H1 (cell line): Measurements from ENCODE around the gene ADAD2. TPM values are rescaled to one million over a fixed set of nuclear protein-coding genes. Genes with fewer than 3 reads are reported as not detected.

Experiments used
- CTCF ChIA-PET: fragments of 300-600 bp; sonication (Branson Sonifier 250); formaldehyde crosslinking; loops from one replicate; lab custom pipeline; 2021; ENCODE audit not compliant: partially characterized antibody; lab: Charles Lee
- POLR2A ChIA-PET: fragments of 300-600 bp; sonication (Branson Sonifier 250); formaldehyde crosslinking; loops from one replicate; lab custom pipeline; 2021; ENCODE audit warnings: inconsistent platforms; ENCODE audit not compliant: partially characterized antibody; lab: Charles Lee
- DNase-seq, 2 experiments: peaks; one replicate each; pipeline versions ENCODE4 v3.0.0 to v3.0.0-alpha.2; 2010 to 2022; ENCODE audit warnings: low spot score in 2 of 2, low read depth in 1 of 2, mixed read lengths in 1 of 2
- FAIRE-seq: peaks from 2 replicates; lab custom pipeline; 2011; peaks lifted over from hg19 to GRCh38; lab: Jason Lieb, UNC
- H2AFZ ChIP-seq: 2 replicates; pipeline ENCODE4 v1.8.1; 2012; ENCODE audit warnings: low read length, inconsistent platforms
- H2AK5ac ChIP-seq: 2 replicates; pipeline ENCODE4 v1.6.1; 2013; ENCODE audit warnings: low read depth, low read length
- H2BK120ac ChIP-seq: replicated peaks from 2 replicates; pipeline ENCODE3; 2013; ENCODE audit warnings: low read depth, low read length, inconsistent platforms
- H2BK12ac ChIP-seq: 2 replicates; pipeline ENCODE4 v1.6.1; 2013; ENCODE audit warnings: low read depth, low read length
- H2BK15ac ChIP-seq: 2 replicates; pipeline ENCODE4 v1.6.1; 2013; ENCODE audit warnings: low read length
- H2BK20ac ChIP-seq: 2 replicates; pipeline ENCODE4 v1.6.1; 2013; ENCODE audit warnings: low read length
- H2BK5ac ChIP-seq: 2 replicates; pipeline ENCODE4 v1.6.1; 2013; ENCODE audit warnings: low read depth, low read length
- H3K14ac ChIP-seq: 2 replicates; pipeline ENCODE4 v1.6.1; 2013; ENCODE audit warnings: inconsistent platforms; ENCODE audit not compliant: insufficient read length
- H3K18ac ChIP-seq: 2 replicates; pipeline ENCODE4 v1.6.1; 2013; ENCODE audit warnings: low read length; ENCODE audit errors: extremely low read depth
- H3K23ac ChIP-seq: 2 replicates; pipeline ENCODE4 v1.6.1; 2013; ENCODE audit warnings: inconsistent platforms; ENCODE audit not compliant: insufficient read length
- H3K23me2 ChIP-seq: 2 replicates; pipeline ENCODE4 v1.6.1; 2013; ENCODE audit warnings: low read depth, low read length
- H3K27ac ChIP-seq: 2 replicates; pipeline ENCODE4 v1.6.1; 2011; ENCODE audit warnings: low read depth, low read length, inconsistent platforms
- H3K27me3 ChIP-seq, 4 experiments: replicated peaks in 1 of 4; 1 replicate in 1 of 4; 2 replicates in 3 of 4; pipeline versions ENCODE4 v1.6.1 to v1.8.1; 2011 to 2013; ENCODE audit warnings: low read length in 3 of 4, mild to moderate bottlenecking in 3 of 4, inconsistent platforms in 2 of 4, mixed read lengths in 2 of 4, moderate library complexity in 1 of 4; ENCODE audit not compliant: control insufficient read depth in 3 of 4, insufficient read depth in 3 of 4; ENCODE audit errors: extremely low read depth in 1 of 4
- H3K36me3 ChIP-seq, 4 experiments: 2 replicates each; pipeline versions ENCODE4 v1.6.1 to v1.8.1; 2011 to 2013; ENCODE audit warnings: mild to moderate bottlenecking in 4 of 4, low read length in 3 of 4, moderate library complexity in 2 of 4, control low read depth in 1 of 4, inconsistent platforms in 1 of 4; ENCODE audit not compliant: insufficient read depth in 4 of 4, control insufficient read depth in 2 of 4
- H3K4ac ChIP-seq: replicated peaks from 2 replicates; pipeline ENCODE3; 2013; ENCODE audit warnings: low read length, low read depth, mixed read lengths, inconsistent platforms; ENCODE audit not compliant: insufficient read length
- H3K4me1 ChIP-seq, 4 experiments: replicated peaks in 1 of 4; 1 replicate in 1 of 4; 2 replicates in 3 of 4; pipeline versions ENCODE4 v1.6.1 to v1.8.1; 2011 to 2013; ENCODE audit warnings: low read length in 3 of 4, inconsistent platforms in 2 of 4, mixed read lengths in 1 of 4; ENCODE audit not compliant: insufficient read depth in 4 of 4, control insufficient read depth in 3 of 4
- H3K4me2 ChIP-seq, 2 experiments: 2 replicates each; pipeline versions ENCODE4 v1.6.1 to v1.8.1; 2011 to 2013; ENCODE audit warnings: low read depth in 2 of 2, low read length in 2 of 2, control low read depth in 1 of 2, inconsistent platforms in 1 of 2, mild to moderate bottlenecking in 1 of 2; ENCODE audit not compliant: insufficient read depth in 1 of 2
- H3K4me3 ChIP-seq, 4 experiments: fragments of 200-600, 300-600 bp in 1 of 4; sonication (generic), shearing (Covaris generic), sonication (Bioruptor Twin) in 1 of 4; 2 replicates each; pipeline versions ENCODE4 v1.5.1 to v1.8.1; 2011 to 2016; ENCODE audit warnings: low read length in 4 of 4, low read depth in 3 of 4, control low read depth in 2 of 4, inconsistent platforms in 2 of 4, mild to moderate bottlenecking in 2 of 4, mixed read lengths in 1 of 4, moderate library complexity in 1 of 4; ENCODE audit not compliant: insufficient read depth in 2 of 4; ENCODE audit errors: extremely low read depth in 1 of 4
- H3K56ac ChIP-seq: replicated peaks from 2 replicates; pipeline ENCODE3; 2013; ENCODE audit warnings: low read depth, mild to moderate bottlenecking, mixed read lengths, low read length, inconsistent platforms; ENCODE audit not compliant: insufficient read length
- H3K79me1 ChIP-seq: 2 replicates; pipeline ENCODE4 v1.6.1; 2013; ENCODE audit warnings: low read depth, low read length, control low read depth
- H3K79me2 ChIP-seq, 2 experiments: 2 replicates each; pipeline versions ENCODE4 v1.6.1 to v1.8.1; 2012 to 2013; ENCODE audit warnings: low read length in 2 of 2, mild to moderate bottlenecking in 2 of 2, inconsistent platforms in 1 of 2; ENCODE audit not compliant: insufficient read depth in 2 of 2, control insufficient read depth in 1 of 2
- H3K9ac ChIP-seq, 4 experiments: replicated peaks in 1 of 4; 1 replicate in 1 of 4; 2 replicates in 3 of 4; pipeline versions ENCODE4 v1.6.1 to v1.8.1; 2011 to 2013; ENCODE audit warnings: low read depth in 3 of 4, low read length in 3 of 4, control low read depth in 2 of 4, mild to moderate bottlenecking in 2 of 4, moderate library complexity in 2 of 4, inconsistent platforms in 1 of 4; ENCODE audit errors: extremely low read depth in 1 of 4
- H3K9me3 ChIP-seq, 2 experiments: 2 replicates each; pipeline versions ENCODE4 v1.6.1 to v1.8.1; 2012 to 2013; ENCODE audit warnings: mild to moderate bottlenecking in 2 of 2, moderate library complexity in 2 of 2, control low read depth in 1 of 2, inconsistent platforms in 1 of 2, low read depth in 1 of 2, low read length in 1 of 2, mixed read lengths in 1 of 2; ENCODE audit not compliant: insufficient read depth in 2 of 2
- H4K20me1 ChIP-seq, 2 experiments: replicated peaks in 1 of 2; 2 replicates each; pipeline versions ENCODE3 to v1.8.1; 2011 to 2013; ENCODE audit warnings: inconsistent platforms in 2 of 2, low read length in 2 of 2, mild to moderate bottlenecking in 1 of 2; ENCODE audit not compliant: insufficient read depth in 2 of 2, control insufficient read depth in 1 of 2
- H4K5ac ChIP-seq: 2 replicates; pipeline ENCODE4 v1.6.1; 2013; ENCODE audit warnings: low read length, low read depth, mixed read lengths, inconsistent platforms; ENCODE audit not compliant: insufficient read length
- H4K8ac ChIP-seq: 2 replicates; pipeline ENCODE4 v1.8.0; 2013; ENCODE audit warnings: mild to moderate bottlenecking, moderate library complexity, low read length, inconsistent platforms; ENCODE audit not compliant: insufficient read depth; ENCODE audit errors: extremely low read depth
- H4K91ac ChIP-seq: replicated peaks from 2 replicates; pipeline ENCODE3; 2013; ENCODE audit warnings: low read length, mixed read lengths, inconsistent platforms; ENCODE audit not compliant: insufficient read length
- ASH2L ChIP-seq: fragments of 200-600, 300-600 bp; sonication (generic); IDR thresholded peaks from one replicate; pipeline ENCODE4 v1.7.1; 2017; ENCODE audit warnings: low read length
- KDM4A ChIP-seq: IDR thresholded peaks from one replicate; pipeline ENCODE4 v1.7.1; 2012; ENCODE audit warnings: low read depth, mild to moderate bottlenecking, moderate library complexity, low read length, inconsistent platforms; ENCODE audit not compliant: severe bottlenecking
- SIN3A ChIP-seq, 2 experiments: IDR thresholded peaks in 1 of 2; conservative IDR thresholded peaks in 1 of 2; 2 replicates each; pipeline ENCODE4 v1.6.1; 2011 to 2012; ENCODE audit warnings: low read length in 2 of 2, improper control_type of control experiment in 1 of 2, low read depth in 1 of 2, mild to moderate bottlenecking in 1 of 2
- SP2 ChIP-seq: IDR thresholded peaks from 2 replicates; pipeline ENCODE4 v1.6.1; 2012; ENCODE audit warnings: mild to moderate bottlenecking, low read length, inconsistent platforms
- SP4 ChIP-seq: IDR thresholded peaks from 2 replicates; pipeline ENCODE4 v1.6.1; 2012; ENCODE audit warnings: low read length, inconsistent platforms
- WGBS, 2 experiments: shearing (Covaris generic) in 1 of 2; methylation state at CpG; one replicate each; pipeline versions ENCODE4 v1.1.6 to v1.1.7; 2013 to 2015; ENCODE audit warnings: low lambda C conversion rate in 2 of 2, mixed read lengths in 2 of 2, inconsistent platforms in 1 of 2, low coverage in 1 of 2, missing lambda C conversion rate in 1 of 2; ENCODE audit not compliant: insufficient replicate concordance in 2 of 2, insufficient coverage in 1 of 2, insufficient read length in 1 of 2; ENCODE audit errors: extremely low coverage in 1 of 2, missing lambda C conversion rate in 1 of 2; 5-methylcytosine and 5-hydroxymethylcytosine counted together
- polyA plus RNA-seq, 7 experiments: library from polyadenylated mRNA; depleted of rRNA in 3 of 7; stranded (reverse) in 5 of 7; unstranded in 2 of 7; fragments of >200 nt in 5 of 7; fragments of 200-250 nt in 2 of 7; gene quantifications; 1 replicate in 5 of 7; 2 replicates in 1 of 7; 4 replicates in 1 of 7; pipeline versions ENCODE4 v1.2.1 to v1.2.3, GENCODE V29; 2011 to 2013; ENCODE audit warnings: missing spikeins in 2 of 7, mixed read lengths in 2 of 7
- total RNA-seq: library from RNA; stranded (reverse); fragmentation: NEBNext Ultra II Directional; extraction: Animal tissue kit (Norgen Biotek cat#: 25700); gene quantifications from 2 replicates; pipeline ENCODE4 v1.2.1, GENCODE V29; 2021

Gene ADAD2
- total and polyA plus RNA-seq, 2 of the 8 experiments (the other 6 are each of a cell fraction or from before 2014, with no cell fraction given) = 1.2 to 1.3 TPM

- no peak for TF ChIP-seq ASH2L
- no peak for TF ChIP-seq SP4
- no peak for TF ChIP-seq KDM4A
- no peak for TF ChIP-seq SP2
- TF ChIP-seq SIN3A (conservative IDR thresholded peaks at IDR 0.05 in 1 of 2, IDR thresholded peaks at IDR 0.05 in 1 of 2; ENCODE audit: low read depth in 1 of 2, low read length in 2 of 2) = no peak
- Histone ChIP-seq H3K18ac (no peak overlapping the region), H2AFZ (no peak overlapping the region), H4K5ac (no peak overlapping the region), H3K36me3 (peaks cover 6 to 38% (median 24%) of the 10 kb centered on the region in 4 experiments), H3K56ac (no peak overlapping the region), H3K27me3 (no peaks in the 10 kb centered on the region), H3K4ac (no peak overlapping the region), H2AK5ac (no peak overlapping the region), H2BK20ac (no peak overlapping the region), H3K23ac (no peak overlapping the region), H3K14ac (no peak overlapping the region), H2BK5ac (no peak overlapping the region), H2BK120ac (no peak overlapping the region), H4K8ac (no peak overlapping the region), H3K27ac (no peak overlapping the region), H3K4me1 (peaks cover 0 to 2% (median 0%) of the 10 kb centered on the region in 4 experiments; a peak in 2 of 7 replicates), H4K91ac (no peak overlapping the region), H3K9ac (no peak overlapping the region), H3K79me1 (peaks cover 12% of the 10 kb centered on the region), H3K4me3 (no peak overlapping the region), H3K23me2 (peaks cover 4% of the 10 kb centered on the region; the same call in 1 of the 2 replicates), H3K79me2 (peaks cover 0 to 29% of the 10 kb centered on the region in 2 experiments; a peak in 2 of 4 replicates), H2BK12ac (no peak overlapping the region), H4K20me1 (peaks cover 9 to 14% of the 10 kb centered on the region in 2 experiments), H3K4me2 (no peak overlapping the region), H2BK15ac (no peak overlapping the region), H3K9me3 (no peaks in the 10 kb centered on the region)
- POLR2A ChIA-PET = interaction anchor here (1.8 kb wide), 1 partner anchor 9 kb away, joined by 6 read pairs; no protein-coding TSS in a partner anchor
- CTCF ChIA-PET = interaction anchor here (1.3 to 6.9 kb wide), 5 partner anchors 10 to 299 kb away, joined by 4 to 54 read pairs (median 6); no protein-coding TSS in a partner anchor
- no peak for DNase-seq
- 90% methylated on average over 10 of the region's 10 CpGs; no CpG with 5 or more reads in 1 of the 2 experiments for WGBS, 2 experiments
- FAIRE-seq = no peak
Observed at GRCh38 chr16:84184775-84185174, 6.2 kb upstream of the ADAD2 start.
